Pulmonary artery endothelial cell (primary cell): Measurements from ENCODE around the gene DPP6. TPM values are rescaled to one million over a fixed set of nuclear protein-coding genes. Genes with fewer than 3 reads are reported as not detected.
"Not testable (repeated sequence)": the region's sequence is repeated elsewhere in the genome, so short reads cannot be mapped to it uniquely, and the experiment has no call there.

Experiments
- DNase-seq: peaks from one replicate; pipeline ENCODE4 v3.0.0-alpha.2; 2011; ENCODE audit warnings: low read depth, low spot score
- total RNA-seq: library from RNA; depleted of rRNA; stranded (reverse); fragments of >200 nt; gene quantifications from 2 replicates; pipeline ENCODE4 v1.2.3, GENCODE V29; 2014

The DPP6 gene
- total RNA-seq, 1 donor from 2014 or later = not detected

DNA sequence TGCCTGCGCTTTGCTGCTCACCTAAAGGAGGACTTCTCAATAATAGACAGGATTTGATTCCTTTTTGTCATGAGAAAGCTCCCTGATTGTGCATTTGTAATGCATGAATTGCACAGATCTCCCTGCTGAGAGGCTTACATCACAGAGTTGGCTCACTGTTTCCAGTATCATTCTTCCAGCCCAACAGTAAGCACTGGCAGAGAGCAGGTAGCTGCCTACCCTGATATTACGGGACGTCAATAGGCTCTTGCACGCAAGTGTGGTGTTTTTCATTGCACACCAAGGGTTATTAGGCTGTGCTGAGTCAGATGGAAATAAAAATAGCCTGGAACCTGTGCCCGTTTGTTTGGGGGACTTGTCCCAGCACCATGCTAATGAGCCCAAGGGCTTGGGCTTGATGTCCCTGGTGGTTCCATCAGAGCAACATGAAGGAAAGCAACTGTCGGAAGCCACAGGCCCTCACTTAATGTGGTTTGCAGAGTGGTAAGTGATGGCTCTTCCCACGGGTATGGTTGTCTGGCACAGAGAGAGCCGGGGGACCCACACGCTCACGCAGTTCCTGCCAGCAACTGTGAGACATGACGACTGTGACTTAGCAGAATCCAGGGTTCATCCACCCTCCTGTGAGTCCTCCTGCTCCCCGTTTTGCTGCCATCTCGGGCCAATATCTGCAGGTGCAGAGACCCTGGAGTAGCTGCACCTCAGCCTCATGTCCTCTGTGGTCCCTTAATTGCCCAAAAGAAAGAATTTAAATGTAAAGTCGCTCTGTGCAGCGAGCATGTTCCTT lies 20.4 kb downstream of the DPP6 start:
- DNase-seq = not testable (repeated sequence)

DNA sequence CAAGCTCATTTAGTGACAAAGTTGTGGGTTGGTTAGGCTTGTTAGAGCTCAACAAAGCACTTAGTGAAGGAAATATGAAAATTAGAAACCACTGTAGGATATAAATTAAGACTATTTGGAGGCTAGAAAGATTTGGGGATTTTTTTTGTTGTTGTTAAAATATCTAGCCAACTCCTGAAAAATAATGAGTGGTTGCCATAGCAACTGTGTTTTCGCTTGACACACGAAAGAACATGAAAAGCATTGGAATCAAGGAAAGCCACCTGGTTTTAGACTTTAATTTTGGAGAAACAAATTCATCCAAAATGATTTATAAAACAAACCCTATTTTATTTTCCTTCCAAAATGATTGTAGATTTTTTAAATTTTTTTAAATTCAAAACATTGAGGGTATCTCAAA lies 26.3 kb downstream of the DPP6 start:
- not testable (repeated sequence) for DNase-seq

DNA sequence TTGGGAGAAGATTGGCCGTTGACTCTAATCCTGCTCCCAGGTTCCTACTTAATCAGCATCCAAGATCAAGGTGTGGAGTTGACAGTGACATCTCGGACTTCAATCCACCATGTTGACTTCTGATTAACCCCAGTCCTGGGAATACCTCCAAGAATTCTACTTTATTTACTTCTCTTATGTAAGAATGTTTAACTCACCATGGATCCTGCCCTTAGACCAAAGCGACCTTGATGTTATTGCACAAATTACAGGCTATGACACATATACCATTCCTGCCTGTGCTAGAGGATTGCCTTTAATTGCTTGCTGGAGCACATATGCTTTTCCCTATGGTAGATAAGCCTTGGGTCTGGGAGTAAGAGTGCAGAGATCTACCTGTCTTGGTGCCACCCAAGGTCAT lies 28.1 kb downstream of the DPP6 start:
- DNase-seq = not testable (repeated sequence)

DNA sequence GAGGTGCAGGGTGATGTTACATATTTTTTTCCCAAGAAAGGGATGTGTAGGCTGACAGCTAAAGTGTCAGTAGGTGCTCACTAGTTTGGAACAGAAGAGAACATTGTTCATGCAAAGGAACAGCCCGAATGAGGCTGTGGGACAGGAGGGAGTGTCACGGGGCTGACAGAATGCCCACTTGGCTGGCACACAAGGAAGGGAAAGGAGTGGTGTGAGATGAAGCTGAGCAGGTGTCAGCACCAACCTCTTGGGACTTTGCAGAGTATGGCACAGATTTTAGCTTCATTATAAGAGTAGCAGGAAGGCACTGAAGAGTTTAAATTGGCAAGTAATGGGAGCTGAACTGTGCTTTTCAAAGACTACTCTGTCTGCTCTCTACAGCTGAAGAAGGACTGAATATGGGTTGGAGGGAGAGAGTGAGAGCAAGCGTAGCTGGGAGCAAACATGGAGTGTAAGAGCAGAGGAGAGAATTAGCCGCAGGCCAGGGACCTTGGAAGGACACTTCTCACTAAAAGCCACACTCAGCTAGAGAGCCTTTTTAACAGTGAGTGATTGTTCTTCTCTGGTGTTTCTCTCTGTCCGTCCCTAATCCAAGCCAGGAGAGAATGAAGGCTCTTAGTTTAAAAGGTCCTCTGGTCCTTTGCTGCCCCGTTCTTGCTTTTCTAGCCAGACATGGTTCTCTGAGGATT lies 35.0 kb downstream of the DPP6 start:
- DNase-seq = not testable (repeated sequence)

DNA sequence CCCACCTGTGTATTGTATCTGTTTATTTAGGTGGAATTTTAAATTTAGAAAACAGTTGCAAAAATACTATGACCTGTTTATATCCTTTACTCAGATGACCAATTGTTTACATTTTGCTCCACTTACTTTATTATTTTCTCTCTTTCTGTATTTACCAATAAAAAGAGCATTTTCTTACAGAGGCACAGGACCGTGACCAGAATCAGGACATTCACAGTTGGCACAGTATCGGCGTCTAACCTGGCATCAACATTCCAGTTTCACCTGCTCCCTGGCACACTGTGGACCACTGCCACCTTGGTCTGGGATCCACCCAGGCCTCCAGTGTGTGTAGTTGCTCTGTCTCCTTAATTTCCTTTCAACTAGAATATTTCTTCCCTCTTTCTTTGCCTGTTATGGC lies 39.9 kb downstream of the DPP6 start:
- DNase-seq = not testable (repeated sequence)

DNA sequence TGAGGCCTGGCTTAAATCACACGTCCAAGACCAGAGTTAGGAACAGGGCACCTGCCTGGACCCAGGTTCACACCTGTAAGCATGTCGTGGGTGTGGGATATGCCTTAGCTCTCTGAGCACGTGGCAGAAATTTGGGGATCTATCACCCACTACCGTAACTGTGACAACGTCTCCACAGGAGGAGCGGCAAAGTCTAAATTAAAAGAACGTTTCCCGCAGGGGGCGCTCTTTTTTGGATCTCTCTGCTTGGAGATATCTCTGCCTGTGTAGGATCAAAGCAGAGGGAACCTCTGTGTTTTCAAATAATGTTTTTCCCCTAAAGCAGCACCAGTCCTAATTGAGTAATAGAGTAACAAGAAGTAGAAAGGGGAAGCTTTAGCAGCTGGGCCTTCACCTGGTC lies 43.0 kb downstream of the DPP6 start:
- DNase-seq = not testable (repeated sequence)

DNA sequence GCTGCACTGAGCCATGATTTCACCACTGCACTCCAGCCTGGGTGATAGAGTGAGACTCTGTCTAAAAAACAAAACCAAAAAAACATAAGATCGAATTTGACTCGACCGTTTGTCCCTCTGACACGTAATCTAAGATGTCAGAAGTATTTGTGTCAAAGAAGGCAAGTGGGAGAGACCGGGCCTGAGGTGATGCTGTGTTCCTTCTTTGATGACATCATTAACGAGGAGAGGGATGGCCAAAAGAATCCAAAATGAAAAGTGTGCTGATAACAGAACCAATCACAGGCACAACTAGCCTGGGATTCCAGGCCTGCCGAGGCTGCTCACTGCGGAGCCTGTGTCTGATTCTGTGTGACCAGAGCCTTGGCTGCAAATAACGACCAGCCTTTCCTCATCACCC lies 52.9 kb downstream of the DPP6 start:
- DNase-seq = not testable (repeated sequence)

DNA sequence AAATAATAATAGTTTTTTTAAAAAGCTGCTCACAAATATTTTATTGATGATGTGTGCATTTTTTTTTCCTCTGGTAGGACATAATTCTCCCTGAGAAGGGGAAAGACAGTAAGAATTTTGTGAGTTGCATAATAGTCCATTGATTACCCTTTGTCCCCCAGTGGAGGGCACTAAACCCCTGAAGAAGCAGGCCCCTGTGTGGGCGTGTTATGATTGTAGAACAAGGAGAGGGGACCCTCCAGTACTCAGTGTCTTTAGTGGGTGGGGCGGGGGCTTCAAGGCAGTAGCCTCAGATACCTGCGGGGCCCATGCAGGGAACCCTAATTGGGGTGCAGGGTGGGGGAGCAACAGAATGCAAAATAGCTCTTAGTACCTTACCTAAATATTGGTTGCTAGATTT lies 57.4 kb downstream of the DPP6 start:
- not testable (repeated sequence) for DNase-seq

DNA sequence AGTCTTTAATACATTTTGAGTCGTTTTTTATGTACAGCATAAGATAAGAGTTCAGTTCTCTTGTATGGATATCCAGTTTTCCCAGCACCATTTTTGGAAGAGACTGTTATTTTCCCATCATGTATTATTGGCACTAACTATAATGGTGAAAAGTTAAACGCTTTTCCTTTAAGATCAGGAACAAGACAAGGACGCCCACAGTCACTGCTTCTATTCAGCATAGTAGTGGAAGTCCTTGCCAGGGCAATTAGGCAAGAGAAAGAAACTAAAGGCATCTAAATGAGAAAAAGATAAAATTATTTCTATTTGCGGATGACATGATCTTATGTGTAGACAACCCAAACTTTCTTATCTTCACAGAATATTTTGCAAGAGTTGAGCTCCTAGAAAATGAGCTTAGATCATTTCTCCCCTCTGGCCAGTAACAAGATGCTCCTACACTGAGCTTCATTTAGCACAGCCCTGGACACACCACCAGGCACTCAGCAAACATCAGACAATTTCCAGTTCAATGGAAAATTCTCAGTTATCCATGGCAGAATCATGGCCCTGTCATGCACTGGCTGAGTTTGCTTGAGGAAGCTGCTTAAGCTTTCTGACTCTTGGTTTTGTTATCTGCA lies 61.6 kb downstream of the DPP6 start:
- not testable (repeated sequence) for DNase-seq

DNA sequence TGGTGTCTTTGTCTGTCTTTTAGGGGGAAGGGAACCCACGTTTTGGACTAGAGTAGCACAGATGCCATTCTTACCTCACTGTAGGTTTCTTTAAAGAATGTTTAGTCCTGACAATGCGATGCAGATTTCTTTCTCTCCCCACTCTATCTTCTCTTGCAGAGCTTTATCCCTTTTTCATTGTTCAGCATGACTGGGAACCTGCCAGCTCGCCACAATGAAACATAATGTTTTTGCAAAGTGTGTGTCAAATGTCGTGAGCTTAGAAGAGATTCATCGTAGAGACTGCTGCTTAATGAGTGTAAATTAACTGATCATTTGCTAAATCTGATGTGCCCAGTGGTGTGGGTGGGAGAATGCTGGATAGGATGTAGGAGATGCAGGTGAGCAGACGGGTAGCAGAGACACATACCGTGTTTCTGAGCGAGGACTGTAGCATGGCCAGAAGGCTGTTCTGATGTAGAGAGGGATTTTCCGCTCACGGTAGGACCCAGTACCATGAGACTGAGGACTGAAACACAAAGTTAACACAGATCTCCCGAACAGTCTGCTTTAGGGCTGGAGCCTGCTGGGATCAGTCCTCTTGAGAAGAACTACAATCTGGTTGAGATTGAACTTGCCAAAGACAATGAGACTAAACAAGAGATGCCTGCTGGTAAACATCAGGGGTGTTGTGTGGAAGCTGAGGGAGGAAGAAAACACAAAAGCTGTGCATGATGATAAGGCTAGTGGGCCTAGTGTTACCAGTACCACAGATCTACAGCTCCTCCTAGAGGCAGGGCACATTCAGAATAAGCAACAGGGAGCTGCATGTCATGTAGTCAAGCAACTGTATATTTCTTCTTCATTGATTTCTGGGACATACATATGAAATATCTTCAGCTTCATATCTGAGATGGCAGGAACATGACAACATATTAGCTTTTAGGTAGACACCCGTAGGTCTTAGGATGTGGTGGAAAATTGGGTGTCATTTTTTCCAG lies 65.5 kb downstream of the DPP6 start:
- DNase-seq = not testable (repeated sequence)

DNA sequence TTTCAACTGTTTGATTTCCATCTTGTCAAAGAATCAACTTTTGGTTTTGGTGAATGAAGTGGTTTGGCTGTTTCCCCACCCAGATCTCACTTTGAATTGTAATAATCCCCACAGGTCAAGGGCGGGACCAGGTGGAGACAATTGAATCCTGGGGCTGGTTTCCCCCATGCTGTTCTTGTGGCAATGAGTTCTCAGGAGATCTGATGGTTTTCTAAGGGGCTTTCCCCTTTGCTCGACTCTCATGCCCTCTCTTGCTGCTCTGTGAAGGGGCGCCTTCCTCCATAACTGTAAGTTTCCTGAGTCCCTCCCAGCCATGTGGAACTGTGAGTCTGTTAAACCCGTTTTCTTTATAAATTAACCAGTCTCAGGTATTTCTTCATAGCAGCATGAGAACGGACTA lies 68.6 kb downstream of the DPP6 start:
- not testable (repeated sequence) for DNase-seq

DNA sequence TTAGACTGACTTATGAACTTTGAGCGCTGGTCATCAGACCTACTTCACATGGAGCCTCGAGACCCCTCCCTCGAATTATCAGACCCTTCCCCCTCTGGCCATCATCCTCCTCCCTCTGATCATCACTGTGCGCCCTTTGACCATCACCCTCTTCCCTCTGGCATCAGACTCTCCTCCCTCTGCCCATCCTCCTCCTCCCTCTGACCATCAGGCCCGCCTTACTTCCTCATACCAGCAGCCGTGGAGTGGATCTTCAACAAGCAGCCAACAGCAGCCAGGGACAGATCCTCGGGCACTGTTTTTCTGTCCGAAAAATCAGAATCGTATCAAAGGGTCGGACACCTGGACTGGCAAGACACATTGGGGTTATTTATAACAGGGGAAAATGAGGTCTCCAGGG lies 70.5 kb downstream of the DPP6 start:
- DNase-seq = not testable (repeated sequence)

DNA sequence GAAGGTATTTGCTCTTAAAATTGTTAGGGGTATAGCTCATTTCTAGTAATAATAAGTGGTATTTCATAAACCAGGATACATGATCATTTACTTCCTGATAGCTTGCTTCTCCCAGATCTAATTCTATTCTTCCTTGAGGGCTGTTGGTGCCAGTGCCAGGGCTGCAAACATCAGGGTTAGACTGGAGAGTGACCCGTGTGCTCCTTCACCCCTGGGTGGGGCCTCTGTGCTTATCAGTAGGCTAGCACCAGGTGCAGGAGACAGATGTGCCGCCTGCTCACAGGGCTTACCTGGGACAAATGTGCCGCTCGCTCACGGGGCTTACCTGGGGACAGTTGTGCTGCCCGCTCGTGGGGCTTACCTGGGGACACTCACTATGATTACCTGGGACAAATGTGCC lies 71.2 kb downstream of the DPP6 start:
- not testable (repeated sequence) for DNase-seq

DNA sequence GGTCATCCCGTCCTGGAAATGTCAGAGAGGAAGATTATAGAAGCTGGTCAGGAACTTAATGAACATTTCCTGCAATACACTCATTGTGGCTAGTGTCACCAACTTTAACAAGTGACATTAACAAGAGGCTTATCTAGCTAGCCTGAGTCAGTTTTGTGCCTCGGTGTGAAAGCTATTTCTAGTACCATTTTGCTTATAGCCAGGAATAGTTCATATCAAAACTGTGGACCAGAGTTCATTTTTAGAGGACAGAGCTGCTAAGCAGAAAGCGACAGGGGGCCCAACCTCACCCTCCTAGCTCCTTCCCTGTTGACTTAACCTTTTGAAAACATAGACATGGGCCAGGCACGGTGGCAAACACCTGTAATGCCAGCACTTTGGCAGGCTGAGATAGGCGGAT lies 76.9 kb downstream of the DPP6 start:
- not testable (repeated sequence) for DNase-seq

DNA sequence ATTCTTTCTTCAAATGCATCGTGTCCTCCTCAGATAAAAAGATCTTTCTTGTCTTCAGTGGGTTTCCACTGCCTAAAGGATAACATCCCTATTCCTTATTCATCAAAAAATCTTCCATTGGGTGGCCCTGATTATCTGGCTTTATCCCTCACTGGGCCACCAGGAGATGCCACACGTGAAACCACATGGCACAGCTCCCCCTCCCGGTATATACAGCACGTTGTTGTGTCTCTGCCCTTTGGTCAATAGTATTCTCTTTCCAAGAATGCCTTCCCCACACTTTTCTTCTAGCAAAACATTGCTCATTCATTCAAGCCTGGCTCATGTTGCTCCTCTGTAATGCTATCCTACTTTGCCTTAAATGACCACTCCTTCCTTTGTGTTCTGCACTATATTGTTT lies 80.4 kb downstream of the DPP6 start:
- not testable (repeated sequence) for DNase-seq

DNA sequence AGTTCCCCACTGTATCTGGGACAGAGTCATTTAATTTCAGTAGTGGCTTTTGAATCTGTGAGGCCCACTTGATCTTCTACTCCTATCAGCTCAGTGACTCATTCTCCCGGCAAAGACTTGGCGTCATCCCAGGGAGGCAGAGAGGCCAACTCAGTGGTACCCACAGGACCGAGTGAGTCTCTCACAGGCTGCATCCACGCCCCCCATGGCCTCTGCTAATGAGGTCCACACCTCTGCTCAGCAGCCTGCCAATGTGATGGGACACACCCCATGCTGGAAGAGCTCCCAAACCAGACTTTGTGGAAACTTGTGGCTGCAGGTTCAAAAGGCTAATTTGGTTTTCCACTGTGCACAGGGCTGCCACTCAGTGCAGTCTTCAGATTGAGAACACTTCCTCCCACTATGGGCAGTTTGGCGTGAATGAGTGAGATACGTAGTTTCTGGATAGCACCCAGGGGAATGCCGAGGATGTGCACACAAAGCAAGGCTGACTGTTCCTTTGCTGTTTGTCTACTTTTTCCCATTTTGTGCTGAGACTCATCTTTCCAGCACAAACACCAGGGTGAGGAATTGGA lies 81.6 kb downstream of the DPP6 start:
- DNase-seq = not testable (repeated sequence)

DNA sequence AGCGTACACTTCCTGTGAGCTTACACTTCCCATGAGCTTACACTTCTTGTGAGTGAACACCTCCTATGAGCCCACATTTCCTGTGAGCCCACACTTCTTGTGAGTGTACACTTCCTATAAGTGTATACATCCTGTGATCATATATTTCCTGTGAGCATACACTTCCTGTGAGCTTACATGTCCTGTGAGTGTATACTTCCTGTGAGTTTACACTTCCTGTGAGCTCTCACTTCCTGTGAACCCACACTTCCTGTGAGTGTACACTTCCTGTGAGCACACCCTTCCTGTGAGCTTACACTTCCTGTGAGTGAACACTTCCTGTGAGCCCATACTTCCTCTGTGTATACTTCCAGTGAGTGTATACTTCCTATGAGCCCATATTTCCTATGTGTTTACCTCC lies 82.5 kb downstream of the DPP6 start:
- not testable (repeated sequence) for DNase-seq

DNA sequence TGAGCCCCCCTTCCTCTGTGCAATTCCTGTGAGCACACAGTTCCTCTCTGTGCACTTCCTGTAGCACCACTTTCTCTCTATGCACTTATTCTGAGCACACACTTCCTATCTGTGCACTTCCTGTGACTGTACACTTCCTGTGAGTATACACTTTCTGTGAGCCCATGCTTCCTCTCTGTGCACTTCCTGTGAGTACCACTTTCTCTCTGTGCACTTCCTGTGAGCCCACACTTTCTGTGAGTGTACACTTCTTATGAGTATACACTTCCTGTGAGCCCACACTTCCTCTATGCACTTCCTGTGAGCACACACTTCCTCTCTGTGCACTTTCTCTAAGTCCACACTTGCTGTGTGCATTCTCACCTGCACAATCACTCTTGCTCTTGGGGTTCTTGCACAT lies 83.4 kb downstream of the DPP6 start:
- not testable (repeated sequence) for DNase-seq

DNA sequence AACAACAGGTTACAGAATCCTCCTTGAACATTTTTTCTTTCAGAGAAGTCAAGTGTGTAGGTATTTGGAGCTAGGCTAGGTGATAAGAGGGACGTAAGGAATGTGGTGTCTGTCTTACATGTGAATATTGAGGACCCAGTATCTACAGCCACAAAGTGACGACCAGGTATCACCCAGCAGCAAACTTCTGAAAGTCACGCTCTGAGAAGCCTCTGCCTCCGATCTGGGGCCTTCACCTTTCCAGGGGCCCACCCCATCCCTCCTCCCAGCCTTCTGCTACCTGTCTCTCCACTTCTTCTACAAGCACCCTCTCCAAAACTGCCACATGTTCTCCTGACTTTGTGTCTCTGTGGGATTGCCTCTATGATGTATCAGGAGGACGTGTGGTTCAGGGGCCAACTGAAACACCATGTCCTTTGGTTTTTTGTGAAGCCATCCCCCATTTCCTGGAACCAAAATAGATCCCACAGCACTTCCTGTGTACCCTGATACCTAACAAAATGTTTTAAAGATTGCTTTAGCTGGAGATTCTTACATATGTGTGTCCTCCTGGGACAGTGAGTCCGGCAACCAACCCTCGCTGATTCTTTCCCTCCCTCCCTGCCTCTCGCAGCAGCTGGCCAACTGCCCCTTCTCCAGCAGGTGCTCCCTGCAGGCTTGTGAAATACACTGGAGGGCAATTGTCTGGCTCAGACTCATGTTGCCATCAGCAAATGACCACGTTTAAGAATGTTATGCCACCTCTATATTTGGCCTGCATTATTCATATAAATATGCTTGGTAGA lies 93.9 kb downstream of the DPP6 start:
- not testable (repeated sequence) for DNase-seq

DNA sequence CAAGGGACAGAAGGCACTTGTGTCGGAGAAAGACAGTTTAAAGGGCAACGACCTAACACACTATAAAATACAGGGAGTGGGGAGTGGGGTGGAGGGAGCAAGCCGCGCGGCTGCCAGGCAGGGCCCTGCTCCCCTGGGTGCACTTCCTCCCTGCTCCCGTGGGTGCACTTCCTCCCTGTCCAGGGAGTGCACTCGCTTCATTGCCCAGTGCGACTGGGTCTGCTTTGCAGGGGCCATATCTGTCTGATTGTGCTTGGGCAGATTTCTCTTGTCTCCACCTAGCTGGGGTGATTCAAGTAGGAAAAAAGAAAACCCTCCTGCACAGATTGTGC lies 94.5 kb downstream of the DPP6 start:
- not testable (repeated sequence) for DNase-seq
